ENCODE measurements around the gene SLC6A8. TPM values are rescaled to one million over a fixed set of nuclear protein-coding genes. Genes with fewer than 3 reads are reported as not detected.

The SLC6A8 gene
- total RNA-seq, 6 donors from 2014 or later = 3.9 to 8.1 (median 6.1) TPM

DNA sequence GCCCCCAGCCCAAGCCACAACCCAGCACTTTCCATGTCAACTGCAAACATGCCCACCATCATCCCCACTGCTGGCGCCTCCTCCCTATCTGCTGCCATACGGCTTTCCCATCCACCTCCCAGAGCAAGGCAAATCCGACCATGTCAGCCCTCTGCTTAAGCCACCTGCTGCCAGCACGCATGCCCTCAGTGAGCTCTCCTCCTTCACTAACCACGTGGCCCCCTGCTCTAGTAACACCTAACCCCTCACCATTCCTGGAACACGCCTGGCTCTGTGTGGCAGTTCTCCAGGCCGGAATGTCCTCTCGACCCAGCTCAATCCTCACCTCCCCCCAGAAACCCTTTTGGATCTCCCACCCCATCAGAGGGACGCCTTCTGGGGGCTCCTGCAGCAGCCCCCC lies 19.1 kb downstream of the SLC6A8 start:
- peaks cover 0 to 53% (median 17%) of the 10 kb centered on the region in 4 donors for H3K36me3 ChIP-seq
- H3K4me3 ChIP-seq = no peak overlapping the region
- H3K4me1 ChIP-seq = peaks cover 0 to 8% (median 2%) of the 10 kb centered on the region in 4 donors
- H3K9me3 ChIP-seq = no peaks in the 10 kb centered on the region
- DNase-seq (no peak), ATAC-seq (ENCODE audit: low FRiP score in 2 of 2) (no peak)
- 80 to 92% methylated on average over 9 of the region's 9 CpGs for WGBS, 2 donors
- no peak for TF ChIP-seq EP300 (IDR thresholded peaks at IDR 0.05)
- TF ChIP-seq, protein P1, sequence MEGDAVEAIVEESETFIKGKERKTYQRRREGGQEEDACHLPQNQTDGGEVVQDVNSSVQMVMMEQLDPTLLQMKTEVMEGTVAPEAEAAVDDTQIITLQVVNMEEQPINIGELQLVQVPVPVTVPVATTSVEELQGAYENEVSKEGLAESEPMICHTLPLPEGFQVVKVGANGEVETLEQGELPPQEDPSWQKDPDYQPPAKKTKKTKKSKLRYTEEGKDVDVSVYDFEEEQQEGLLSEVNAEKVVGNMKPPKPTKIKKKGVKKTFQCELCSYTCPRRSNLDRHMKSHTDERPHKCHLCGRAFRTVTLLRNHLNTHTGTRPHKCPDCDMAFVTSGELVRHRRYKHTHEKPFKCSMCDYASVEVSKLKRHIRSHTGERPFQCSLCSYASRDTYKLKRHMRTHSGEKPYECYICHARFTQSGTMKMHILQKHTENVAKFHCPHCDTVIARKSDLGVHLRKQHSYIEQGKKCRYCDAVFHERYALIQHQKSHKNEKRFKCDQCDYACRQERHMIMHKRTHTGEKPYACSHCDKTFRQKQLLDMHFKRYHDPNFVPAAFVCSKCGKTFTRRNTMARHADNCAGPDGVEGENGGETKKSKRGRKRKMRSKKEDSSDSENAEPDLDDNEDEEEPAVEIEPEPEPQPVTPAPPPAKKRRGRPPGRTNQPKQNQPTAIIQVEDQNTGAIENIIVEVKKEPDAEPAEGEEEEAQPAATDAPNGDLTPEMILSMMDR (IDR thresholded peaks at IDR 0.05) = no peak
- no peak for TF ChIP-seq POLR2A (IDR thresholded peaks at IDR 0.05)
- TF ChIP-seq POLR2AphosphoS5 (IDR thresholded peaks at IDR 0.05) = no peak
- no peaks in the 10 kb centered on the region for H3K27me3 ChIP-seq
- no peak overlapping the region for H3K27ac ChIP-seq

DNA sequence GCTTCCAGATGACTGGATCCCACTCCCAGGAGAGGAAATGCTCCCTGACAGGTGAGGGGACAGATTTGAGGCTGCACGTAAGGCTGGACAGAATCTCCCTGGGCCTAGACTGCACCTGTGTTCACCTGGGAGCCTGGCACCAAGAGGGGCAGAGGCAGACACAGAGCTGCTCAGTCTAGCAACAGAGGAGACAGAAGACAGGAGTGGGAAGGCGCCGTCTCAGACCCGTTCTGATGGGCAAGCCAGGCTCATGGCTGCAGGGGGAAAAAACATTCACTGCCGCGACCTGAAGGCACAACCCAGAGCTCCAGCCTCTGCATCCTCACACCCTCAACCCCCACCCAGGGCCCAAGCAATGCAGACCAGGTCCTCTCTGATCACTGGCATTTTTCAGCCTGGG lies 19.7 kb downstream of the SLC6A8 start:
- DNase-seq (no peak), ATAC-seq (ENCODE audit: low FRiP score in 2 of 2) (no peak)
- WGBS, 2 donors = 92 to 100% methylated on average over 2 to 6 of the region's 6 CpGs
- Histone ChIP-seq H3K4me3 (no peak overlapping the region), H3K36me3 (peaks cover 0 to 47% (median 15%) of the 10 kb centered on the region in 4 donors), H3K27ac (no peak overlapping the region), H3K4me1 (peaks cover 0 to 8% (median 2%) of the 10 kb centered on the region in 4 donors), H3K9me3 (no peaks in the 10 kb centered on the region), H3K27me3 (no peaks in the 10 kb centered on the region)
- TF ChIP-seq EP300 (IDR thresholded peaks at IDR 0.05) = no peak
- TF ChIP-seq POLR2AphosphoS5 (IDR thresholded peaks at IDR 0.05) = no peak
- no peak for TF ChIP-seq POLR2A (IDR thresholded peaks at IDR 0.05)

DNA sequence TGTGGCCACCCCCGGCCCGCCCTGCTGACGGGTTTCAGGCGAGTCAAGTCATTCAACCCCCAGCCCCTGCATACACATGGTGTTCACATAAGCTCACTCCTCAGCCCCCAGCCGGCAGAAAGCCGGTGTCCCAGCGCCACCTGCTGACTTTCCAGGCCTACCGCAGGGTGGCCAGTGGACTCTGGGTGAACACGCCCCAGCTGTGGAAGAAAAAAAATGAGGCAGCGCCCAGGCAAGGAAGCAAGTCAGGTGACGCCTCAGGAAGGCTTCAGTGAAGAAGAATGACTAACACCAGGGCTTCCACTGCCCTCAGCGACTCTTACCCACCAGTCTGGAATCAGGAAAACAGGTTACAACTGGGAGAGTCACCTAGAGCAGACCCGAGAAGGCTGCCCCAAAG lies 20.7 kb downstream of the SLC6A8 start:
- peak; percentile 74 to 81 for DNase-seq
- WGBS, 2 donors = 28% methylated on average over 13 of the region's 13 CpGs; no CpG with 5 or more reads in 1 of the 2 donors
- H3K4me1 ChIP-seq = peaks cover 0 to 3% (median 0%) of the 10 kb centered on the region in 4 donors
- no peaks in the 10 kb centered on the region for H3K27me3 ChIP-seq
- H3K4me3 ChIP-seq = no peak overlapping the region
- no peaks in the 10 kb centered on the region for H3K9me3 ChIP-seq
- ATAC-seq (ENCODE audit: low FRiP score in 2 of 2) = peak; percentile 70 to 77
- H3K36me3 ChIP-seq = peaks cover 0 to 41% (median 14%) of the 10 kb centered on the region in 4 donors
- TF ChIP-seq, protein P1 (IDR thresholded peaks at IDR 0.05) = peak in 5 of 6 experiments; percentile 35 to 62 (median 52)
- TF ChIP-seq EP300 (IDR thresholded peaks at IDR 0.05) (no peak), POLR2A (IDR thresholded peaks at IDR 0.05) (no peak), POLR2AphosphoS5 (IDR thresholded peaks at IDR 0.05) (no peak)
- H3K27ac ChIP-seq = peak overlapping the region in 1 of 4 donors; percentile 40

DNA sequence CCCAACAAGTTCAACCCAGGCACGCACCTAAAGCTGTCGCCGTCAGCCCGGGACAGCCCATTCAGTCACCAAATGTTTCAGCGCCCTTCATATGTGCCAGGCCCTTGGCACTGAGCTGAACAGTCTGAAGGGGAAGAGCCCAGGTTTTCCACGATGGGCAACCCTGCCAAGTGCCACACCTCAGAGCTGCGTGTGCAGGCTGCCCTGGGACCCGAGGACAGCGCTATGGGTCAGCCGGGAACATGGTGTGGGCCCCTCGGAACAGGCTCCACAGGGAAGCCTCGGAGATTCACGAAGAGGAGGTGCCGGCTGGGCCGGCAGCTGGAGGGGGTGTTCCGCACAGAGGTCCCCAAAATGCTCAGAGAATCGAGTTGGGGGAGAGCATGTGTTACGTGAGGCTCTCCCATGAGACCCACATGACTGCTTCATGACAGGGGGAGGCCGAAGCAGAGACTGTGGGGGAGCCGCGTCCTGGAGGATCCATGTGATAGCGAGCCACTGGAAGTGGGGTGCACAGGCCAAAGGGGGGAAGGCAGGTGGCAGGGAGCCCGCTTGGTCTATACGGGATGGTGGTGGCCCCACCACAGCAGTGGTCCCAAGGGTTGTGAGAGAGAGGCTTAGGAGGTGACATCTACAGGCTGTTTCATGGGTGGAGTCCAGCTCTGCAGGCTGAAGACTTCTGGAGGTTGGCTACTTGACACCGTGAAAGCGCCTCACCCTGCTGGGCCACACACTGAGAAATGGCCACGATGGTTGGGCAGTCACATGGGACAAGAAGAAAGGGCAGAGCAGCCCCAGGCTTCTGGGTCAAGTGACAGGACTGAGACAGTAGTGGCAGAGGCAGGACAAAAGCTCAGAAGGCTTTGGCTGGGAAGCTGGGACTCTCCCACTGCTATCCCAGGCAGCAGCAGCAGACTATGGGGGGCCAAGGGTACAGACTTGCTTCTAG lies 22.3 kb downstream of the SLC6A8 start:
- Histone ChIP-seq H3K27me3 (no peaks in the 10 kb centered on the region), H3K36me3 (peaks cover 0 to 42% (median 13%) of the 10 kb centered on the region in 4 donors), H3K9me3 (no peaks in the 10 kb centered on the region), H3K4me1 (no peaks in the 10 kb centered on the region), H3K27ac (no peak overlapping the region), H3K4me3 (no peak overlapping the region)
- WGBS, 2 donors = 90 to 97% methylated on average over 7 to 19 of the region's 27 CpGs
- no peak for ATAC-seq (ENCODE audit: low FRiP score in 2 of 2)
- TF ChIP-seq POLR2AphosphoS5 (IDR thresholded peaks at IDR 0.05) (no peak), POLR2A (IDR thresholded peaks at IDR 0.05) (no peak), EP300 (IDR thresholded peaks at IDR 0.05) (no peak)
- TF ChIP-seq, protein P1 (IDR thresholded peaks at IDR 0.05) = no peak
- no peak for DNase-seq

DNA sequence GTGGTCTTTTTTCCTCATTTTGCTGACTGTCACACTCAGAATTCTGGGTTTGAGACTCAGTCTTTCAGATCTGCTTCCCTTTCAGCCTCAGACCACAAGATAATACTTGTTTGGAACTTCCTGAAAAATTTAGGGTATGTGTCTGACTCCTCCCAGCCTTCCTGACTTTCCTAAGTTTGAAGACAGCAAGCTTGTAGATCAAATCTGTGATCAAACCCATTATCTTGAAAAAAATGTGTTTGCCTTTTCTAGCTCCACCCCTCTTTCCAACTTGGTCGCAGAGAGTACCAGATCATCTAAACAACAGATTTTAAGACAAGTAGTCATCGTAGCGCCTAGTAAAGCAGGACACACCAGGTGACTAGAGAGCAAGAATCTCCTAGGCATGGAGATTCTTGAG lies 26.5 kb downstream of the SLC6A8 start:
- Histone ChIP-seq H3K4me1 (no peaks in the 10 kb centered on the region), H3K9me3 (no peaks in the 10 kb centered on the region), H3K27ac (no peak overlapping the region), H3K36me3 (peaks cover 0 to 62% (median 15%) of the 10 kb centered on the region in 4 donors), H3K27me3 (no peaks in the 10 kb centered on the region), H3K4me3 (no peak overlapping the region)
- ATAC-seq (ENCODE audit: low FRiP score in 2 of 2) = no peak
- no peak for TF ChIP-seq EP300 (IDR thresholded peaks at IDR 0.05)
- no peak for TF ChIP-seq POLR2AphosphoS5 (IDR thresholded peaks at IDR 0.05)
- TF ChIP-seq, protein P1 (IDR thresholded peaks at IDR 0.05) = no peak
- TF ChIP-seq POLR2A (IDR thresholded peaks at IDR 0.05) = no peak
- 78 to 87% methylated on average over 3 of the region's 3 CpGs for WGBS, 2 donors
- no peak for DNase-seq
